NCI-H524 treated with DMSO at 0.1 percent for 48 hours (cell line): ENCODE results near the gene XRCC5.
"Not testable (repeated sequence)": the region's sequence is repeated elsewhere in the genome, so short reads cannot be mapped to it uniquely, and the experiment has no call there.

Experiments used
- DNase-seq: peaks from one replicate; lab custom pipeline; 2025; lab: John Stamatoyannopoulos, UW

Gene XRCC5

DNA sequence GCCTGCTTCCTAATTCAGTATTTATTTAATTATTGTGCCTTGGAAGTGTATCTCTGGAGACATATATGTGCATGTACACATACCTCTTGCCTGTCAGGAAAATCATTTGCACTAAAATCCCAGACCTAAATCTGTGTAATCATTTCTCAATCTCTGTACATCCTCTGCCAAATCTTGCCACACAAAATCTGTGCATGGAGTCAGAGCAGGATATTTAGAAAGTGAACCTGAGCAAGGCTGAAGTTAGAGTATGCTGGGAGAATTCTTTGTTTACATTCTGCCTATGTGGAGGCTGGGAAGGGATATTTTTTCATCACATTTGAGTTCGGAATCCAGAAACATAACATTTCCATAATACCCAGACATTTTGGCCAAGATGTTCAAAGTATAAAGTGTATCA, 9.3 kb downstream of the XRCC5 start:
- no peak for DNase-seq

DNA sequence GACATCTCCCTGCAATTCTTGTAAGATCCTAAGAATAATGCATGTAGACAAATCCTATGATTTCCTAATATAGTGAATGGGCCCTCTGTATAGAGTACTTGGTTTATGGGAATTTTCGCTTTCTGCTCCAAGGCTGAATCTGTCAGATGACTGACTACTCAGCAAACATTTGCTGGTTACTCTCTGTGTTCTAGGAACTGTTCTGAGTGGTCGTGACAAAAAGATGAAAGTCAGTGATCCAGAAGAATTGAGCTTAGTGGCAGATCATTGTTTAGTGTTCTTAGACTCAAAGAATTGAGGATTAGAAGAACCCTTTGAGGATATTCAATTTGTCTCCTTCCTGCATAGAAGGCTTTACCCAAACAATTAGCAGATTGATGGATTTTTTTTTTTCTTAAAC, 10.0 kb downstream of the XRCC5 start:
- no peak for DNase-seq

DNA sequence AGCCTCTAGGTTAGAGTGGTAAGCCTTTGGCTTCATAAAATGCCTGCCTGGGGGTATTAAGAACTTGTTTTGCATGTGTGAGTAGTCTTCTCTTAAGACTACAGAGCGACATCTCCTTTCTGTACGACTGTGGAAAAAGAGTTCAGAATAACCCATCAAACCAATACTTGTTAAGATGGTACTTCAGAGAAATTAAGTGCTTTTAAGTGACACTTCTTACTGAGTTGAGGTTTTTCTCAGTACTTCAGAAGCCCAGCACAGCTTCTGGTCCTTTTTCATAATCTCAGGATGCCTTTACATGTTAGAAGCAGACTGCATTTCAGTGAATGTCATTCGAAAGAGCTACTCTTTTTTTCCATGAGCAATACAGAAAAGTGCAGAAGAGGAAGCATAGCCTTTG, 10.8 kb downstream of the XRCC5 start:
- DNase-seq = peak; percentile 67

DNA sequence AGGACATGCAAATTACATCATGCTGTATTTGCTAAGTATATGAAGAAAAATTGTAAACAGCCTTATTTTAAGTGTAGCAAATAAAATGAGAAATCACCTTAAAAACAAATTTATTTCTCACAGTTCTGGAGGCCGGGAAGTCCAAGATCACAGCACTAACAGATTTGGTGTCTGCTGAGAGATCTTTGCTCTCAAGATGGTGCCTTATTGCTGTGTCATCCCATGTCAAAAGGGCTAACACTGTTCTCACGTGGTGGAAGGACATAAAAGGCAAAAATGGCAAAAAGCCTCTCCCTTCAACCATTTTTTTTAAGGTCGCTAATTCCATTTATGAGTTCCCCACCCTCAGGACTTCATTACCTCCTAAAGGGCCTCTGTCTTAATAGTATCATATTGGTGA, 12.1 kb downstream of the XRCC5 start:
- no peak for DNase-seq

DNA sequence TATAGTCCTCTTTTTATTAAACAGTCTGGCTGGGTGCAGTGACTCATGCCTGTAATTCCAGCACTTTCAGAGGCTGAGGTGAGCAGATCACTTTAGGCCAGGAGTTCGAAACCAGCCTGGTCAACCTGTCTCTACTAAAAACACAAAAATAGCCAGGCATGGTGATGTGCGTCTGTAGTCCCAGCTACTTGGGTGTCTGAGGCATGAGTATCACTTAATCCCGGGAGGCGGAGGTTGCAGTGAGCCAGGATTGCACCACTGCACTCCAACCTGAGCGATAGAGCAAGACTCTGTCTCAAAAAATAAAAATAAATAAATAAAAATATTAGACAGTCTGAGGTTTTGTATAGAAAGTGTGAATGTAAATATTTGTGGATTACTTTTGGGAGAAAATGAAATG, 17.8 kb downstream of the XRCC5 start:
- DNase-seq = no peak

DNA sequence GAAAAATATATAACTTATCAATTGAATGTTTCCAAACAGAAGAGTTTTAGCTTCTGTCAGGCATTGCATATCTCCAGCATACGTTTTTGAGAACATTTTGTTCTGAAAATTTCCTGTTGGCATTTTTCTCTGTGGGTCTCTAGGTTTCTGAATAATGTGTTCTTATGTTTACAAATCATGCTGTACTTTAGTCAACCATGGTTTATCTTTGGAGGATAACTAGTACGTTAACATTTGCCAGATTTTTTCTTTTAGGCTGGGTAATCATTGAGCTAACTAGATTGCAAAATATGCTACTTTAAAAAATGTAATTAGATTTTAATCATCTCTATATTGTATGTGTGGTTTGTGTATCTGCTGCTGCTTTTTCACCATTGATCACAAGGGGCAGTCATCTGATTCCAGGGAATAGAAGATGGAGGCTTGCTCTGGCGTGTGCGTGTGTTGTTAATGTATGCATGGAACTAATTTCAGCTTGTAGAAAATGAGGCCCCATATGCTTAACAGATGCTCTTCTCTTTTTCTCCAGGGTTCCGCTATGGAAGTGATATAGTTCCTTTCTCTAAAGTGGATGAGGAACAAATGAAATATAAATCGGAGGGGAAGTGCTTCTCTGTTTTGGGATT, 21.3 kb downstream of the XRCC5 start:
- no peak for DNase-seq

DNA sequence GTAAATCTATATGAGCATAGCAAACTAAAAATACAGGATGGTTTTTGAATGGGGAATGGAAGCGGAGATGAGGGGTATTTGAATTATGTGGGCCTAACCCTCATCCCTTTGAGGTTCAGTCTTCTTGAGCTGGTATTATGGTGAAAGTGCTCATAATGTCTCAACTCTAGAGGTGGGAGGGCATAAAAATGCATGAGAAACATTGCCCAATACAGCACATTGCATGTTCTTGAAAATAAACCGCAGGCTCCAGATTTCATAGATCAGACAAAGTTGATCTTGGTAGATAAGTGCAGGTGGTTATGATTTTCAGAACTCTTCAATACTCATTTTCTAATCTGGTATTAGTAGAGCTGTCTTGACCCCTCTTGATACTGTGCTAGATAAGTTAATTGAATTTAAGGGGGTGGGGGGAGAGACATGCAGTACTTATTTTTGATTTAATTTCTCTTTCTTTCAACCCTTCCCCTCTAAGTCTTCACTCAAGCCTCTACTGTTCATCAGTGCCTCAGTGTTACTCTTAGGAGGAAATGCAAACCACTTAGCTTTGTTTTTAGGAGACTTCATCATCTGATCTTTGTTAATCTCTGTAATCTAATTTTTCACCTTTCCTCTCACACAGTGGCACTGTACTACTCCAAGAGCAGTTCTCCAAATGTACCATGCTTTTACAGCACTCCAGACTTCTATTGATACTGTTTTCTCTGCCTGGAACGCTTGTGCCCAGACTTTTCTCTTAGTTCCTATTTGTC, 22.2 kb downstream of the XRCC5 start:
- no peak for DNase-seq

DNA sequence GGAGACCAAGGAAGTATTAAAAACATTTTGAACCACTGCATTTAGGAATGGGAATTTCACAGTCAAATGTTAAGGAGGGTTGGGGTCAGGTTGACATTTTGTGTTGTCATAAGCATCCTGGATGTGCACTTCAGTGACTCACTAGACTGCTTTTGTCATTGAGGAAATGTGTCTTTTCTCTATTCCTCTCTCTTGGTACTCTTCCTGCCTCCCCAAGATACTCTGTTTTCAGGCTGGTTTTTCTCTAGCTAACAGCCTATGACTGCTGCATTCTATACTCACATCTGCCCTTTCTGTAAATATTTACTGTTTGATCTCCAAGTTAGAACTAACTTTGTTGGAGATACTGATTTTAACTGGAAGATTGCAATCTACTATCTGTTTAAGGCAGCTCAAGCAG, 23.4 kb downstream of the XRCC5 start:
- DNase-seq = no peak

DNA sequence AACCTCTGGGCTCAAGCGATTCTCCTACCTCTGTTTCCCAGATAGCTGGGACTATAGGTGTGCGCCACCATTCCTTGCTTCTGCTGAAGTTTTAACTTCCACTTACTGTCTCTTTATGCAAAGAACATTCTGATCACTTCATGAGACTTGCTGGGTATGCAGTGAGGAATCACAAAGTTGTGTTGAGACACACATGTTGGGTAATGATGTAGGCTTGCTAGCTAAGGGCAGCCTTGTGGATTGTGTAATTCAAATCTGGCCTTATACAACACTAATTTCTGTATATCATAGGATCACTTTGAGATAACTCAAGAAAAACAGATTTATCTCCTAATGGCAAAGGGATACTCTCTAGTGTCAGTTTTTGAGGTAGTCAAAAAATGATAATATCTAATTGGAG, 24.2 kb downstream of the XRCC5 start:
- no peak for DNase-seq

DNA sequence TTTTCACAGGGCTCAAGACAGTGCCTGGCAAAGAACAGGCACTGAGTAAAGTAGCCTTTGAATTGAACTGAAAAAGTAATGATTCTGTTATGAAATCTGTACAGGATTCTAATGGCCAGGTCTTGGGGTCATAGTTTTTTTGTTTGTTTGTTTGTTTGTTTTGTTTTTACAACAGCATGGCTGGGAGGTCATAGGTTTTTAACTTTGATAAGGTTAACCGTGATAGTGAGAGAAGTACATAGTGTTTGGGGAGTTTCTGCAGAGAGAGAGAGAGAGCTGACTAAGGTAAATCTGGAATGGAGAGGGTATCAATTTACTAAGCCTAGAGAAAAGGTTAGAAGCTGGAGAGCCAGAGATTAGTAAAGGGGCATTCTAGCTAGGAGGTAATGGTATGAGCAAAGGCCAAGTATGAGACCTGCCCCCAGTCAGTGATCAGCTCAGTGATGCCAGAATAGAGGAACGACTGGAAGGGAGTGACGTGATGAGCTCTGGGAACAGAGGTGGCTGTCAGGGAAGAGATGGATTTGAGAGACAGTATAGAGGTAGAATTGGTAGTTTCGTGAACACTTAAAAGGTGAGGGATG, 25.9 kb downstream of the XRCC5 start:
- no peak for DNase-seq

DNA sequence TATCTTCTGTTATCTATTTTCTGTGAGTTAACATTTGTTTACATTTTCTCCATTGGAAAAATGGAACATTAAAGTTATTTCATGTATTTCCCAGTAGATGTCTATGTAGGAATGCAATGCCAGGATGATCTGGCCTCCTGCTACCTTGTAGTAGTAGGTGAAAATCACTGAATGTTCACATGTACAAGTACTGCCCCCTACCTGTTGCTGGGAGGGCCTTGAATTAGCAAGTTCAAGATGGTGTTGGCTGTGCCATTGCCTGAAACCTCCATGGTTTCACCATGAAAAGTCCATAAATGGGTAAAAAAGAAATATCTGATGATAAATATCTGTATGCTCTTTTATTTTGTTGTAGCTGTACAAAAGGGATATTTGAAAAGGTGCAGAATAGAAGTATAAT, 30.7 kb downstream of the XRCC5 start:
- no peak for DNase-seq

DNA sequence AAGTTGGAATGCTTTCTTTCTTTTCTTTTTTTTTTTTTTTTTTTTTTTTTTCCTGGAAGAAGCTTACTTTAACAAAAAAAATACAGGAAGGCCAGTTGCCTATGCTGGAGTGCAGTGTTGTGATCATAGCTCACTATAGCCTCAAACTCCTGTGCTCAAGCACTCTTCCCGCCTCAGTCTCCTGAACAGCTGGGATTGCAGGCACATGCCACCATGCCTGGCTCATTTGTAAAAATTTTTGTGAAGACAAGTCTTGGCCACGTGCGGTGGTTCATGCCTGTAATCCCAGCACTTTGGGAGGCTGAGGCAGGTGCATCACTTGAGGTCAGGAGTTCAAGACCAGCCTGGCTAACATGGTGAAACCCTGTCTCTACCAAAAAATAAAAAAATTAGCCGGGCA, 32.4 kb downstream of the XRCC5 start:
- not testable (repeated sequence) for DNase-seq

DNA sequence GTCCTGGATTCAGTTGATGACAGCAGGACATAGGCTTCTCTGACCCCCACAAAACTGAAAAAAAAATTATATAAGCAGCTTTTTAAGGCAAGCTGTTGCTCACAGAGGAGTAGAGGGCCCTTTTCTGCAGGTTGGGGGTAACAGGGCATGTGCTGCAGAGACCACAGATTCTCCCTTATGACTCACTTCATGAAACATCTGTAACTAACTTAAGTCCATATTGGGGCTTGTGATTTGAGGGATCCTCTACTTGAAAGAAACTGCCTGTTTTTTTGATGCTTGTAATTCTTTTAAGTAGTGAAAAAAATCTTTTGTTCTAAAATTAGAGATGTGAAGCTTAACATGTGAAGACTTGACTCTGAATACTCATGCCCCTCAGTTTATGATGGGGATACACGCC, 33.4 kb downstream of the XRCC5 start:
- DNase-seq = no peak

DNA sequence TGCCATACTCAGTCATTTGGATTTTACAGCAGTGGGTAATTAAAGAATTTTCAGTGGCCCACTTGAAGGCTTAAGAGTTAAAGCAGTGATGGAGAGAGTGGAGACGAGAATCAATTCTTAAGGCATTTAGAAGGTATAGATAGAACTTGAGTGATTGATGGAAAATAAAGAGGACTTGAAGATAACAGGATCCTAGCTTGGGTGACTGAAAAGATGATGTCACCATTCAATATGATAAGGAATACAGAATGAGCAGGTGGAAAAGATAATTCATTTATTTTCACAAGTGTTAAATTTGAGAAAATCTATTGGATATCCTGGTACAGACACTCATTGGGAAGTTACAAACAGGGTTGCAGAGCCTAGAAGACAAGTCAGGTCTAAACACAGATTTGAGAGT, 35.2 kb downstream of the XRCC5 start:
- DNase-seq = no peak

DNA sequence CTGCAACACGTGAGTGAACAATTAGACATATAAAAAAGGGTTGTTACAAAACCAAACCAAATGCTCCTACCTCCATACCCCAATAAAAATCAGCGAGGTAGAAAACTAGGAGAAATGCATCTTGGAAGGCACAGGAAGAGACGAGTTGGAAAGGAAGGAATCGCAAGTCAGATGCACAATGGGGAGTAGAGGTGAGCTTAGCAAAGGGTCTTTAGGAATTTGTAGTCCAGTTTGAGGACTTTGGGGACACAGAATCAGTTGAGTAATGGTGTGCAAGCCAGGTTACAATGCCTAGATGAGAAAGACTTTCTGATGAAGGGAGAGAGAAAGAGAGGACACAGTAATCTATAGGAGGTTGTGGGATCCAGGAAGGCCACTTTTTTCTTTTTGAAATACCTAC, 35.7 kb downstream of the XRCC5 start:
- DNase-seq = no peak

DNA sequence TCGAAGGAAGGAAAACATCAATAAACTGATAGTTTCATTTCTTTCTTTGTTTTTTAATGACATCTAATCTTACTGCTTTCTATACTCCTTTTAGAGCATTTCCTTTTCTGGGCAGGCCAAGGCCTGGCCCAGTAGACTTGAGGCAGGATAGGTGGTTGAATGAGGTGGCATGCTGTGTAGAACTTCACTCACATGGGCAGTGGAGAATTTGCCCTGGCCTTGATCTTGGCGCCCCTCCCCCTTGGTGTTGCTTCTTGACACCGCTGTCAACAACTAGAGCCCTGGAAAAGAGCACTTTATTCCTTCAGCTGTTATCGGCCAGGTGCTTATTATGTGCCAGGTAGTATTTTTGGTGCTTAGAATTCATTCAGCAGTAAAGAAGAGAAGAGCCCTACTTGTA, 37.4 kb downstream of the XRCC5 start:
- DNase-seq = no peak

DNA sequence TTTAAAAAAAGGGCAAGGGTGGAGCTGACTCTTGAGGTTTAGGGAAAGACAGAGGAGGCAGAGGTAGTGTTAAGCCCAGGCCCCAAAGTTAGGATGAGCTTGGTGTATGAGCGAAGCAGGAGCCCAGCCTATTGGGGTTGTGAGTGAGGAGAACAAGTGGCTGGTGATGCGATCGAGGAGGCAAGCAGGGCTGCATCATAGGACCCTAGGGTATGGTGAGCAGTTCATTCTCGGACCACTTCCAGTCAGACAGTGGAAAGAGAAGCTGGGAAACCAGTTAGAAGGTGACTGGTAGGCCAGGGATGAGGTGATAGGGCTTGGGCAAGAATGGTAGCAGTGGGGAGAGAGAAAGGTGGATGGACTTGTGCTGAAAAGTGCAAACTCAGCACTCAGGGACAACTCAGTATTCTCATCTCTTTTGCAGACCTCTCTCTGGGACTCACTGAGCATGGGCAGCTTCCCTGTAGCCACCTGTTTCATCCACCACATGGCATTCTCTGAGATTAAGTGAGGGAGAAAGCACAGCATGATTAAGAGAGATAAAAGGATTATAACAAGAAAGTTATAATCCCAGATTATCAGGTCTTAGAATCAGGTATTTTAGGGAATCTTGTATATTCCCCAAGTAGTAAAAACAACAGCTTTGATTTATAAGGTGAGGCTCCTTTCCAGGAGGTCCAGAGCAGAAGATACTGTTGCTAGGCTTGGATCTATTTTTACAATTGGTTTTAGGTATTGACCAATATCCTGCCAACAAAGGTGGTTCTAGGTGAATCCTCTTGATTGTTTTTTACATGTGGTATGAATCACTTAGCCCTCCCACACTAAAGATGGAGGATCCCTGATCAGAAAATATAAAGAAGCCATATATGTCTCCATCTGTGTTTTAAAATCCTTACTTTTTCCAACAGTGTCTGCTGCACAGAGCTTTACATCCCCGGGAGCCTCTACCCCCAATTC, 38.3 kb downstream of the XRCC5 start:
- DNase-seq = no peak

DNA sequence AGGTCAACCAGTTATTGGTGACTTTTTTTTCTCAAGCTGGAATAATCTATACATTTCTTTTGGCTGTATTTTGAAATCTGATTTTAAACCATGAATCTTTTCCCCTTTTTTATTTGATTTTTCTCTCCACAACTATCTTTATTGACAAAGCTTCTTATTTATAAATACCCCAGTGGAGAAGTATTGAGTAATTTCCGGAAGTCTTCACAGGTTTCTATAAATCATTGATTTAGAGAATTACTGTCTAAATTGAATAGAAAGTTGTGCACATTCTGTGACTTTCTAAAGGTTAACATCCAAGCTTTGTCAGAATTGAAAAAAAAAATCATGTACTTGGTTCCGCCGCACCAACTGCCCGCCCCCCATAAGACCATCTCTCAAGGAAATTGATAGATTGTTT, 39.8 kb downstream of the XRCC5 start:
- DNase-seq = no peak

DNA sequence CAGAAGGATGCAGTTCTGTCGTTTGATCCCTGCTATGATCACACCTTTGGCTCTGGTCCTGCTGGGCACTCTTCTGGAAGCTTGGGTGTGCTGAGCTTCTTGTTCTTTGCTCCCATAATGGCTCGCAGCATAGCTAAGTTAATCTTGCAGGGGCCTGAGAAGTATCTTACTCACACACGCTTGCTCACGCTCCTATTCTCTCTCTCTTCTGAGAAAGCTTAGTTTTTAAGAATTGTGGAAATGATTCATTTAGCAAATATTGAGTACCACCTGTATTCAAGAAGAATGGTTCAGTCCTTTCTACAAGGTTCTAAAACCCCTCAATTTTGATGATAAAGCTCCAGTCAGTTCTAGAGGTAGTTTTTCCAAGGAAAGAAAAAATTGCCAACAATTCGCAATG, 40.6 kb downstream of the XRCC5 start:
- DNase-seq = no peak

DNA sequence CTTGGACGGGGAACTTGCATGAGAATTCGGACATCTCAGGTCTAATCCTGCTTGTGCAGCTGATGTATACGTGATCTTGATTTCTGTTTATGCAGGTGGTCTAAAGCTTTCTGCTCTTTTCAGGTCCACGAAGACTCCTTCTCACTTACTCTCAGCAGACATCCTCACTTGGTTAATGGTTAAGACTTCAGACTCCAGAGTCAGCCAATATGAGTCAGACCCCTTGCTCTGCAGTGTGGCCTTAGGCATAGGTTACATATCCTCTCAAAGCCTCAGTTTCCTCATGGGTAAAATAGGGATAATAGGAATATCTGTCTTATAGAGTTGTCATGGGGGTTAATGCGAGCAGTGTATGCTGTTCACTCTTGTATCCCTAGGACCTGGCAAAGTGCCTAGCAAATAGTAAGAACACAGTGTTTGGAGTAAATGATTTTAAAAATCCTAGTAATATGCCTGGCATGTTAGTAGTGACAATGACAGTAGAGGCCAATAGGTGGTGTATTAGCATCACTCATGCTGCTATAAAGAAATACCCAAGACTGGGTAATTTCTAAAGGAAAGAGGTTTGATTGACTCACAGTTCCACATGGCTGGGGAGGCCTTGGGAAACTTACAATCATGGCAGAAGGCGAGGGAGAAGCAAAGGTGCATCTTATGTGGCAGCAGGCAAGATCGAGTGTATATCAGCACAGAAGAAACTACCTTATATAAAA, 42.3 kb downstream of the XRCC5 start:
- DNase-seq = no peak

DNA sequence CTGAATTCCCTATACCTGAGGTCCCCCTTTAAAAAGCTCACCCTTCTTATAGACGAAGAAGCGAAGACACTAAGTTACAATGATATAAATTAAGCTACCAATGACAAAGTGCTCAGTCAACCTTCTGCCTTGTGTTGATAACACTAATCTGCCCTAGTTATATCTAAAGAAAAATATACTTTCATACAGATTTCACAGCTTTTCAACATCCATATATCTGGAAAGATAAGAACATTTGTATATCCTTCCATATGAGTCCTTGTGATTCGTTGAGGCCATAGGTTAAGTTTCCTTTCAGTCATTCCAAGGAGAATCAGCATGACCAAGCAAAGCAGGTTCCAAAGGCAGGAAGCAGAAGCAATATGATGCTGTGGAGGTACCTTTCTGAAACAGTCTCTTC, 46.8 kb downstream of the XRCC5 start:
- no peak for DNase-seq

DNA sequence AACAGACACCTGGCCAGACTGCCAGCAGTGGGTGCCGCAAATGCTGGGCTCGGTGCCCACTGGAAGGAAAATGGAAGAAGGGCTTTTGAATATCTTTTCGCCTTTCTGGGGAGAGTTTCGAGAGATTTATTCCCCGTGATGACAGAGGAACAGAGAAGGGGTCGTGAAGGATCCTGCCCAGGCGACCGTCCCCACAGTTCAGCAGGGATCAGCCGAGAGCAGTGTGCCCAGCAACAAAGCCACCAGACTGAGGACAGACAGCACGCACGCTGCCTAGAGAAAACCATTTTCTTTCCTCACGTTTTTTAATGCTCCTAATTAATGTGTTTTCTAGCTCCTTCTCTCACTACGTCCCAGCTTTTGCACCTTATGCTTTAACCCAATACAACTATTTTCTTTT, 47.7 kb downstream of the XRCC5 start:
- DNase-seq = no peak
